HL-60 (cell line): ENCODE data around the gene PRRC1.

Experiments
- DNase-seq, 2 experiments: peaks; one replicate each; pipeline ENCODE4 v3.0.0-alpha.2; 2010 to 2020; ENCODE audit warnings: low read depth in 1 of 2, low spot score in 1 of 2
- H3K27ac ChIP-seq: fragments of 250-450 bp; sonication (Bioruptor Pico); replicated peaks from 2 replicates; pipeline ENCODE4 v1.5.1; 2020; ENCODE audit warnings: mild to moderate bottlenecking, moderate library complexity
- H3K27me3 ChIP-seq: fragments of 250-450 bp; sonication (Bioruptor Pico); 2 replicates; pipeline ENCODE4 v1.5.1; 2021; ENCODE audit warnings: mild to moderate bottlenecking, moderate library complexity; ENCODE audit not compliant: insufficient read depth, poor library complexity, severe bottlenecking
- H3K4me3 ChIP-seq: replicated peaks from 2 replicates; pipeline ENCODE4 v1.5.1; 2011; ENCODE audit warnings: mild to moderate bottlenecking, control low read depth, low read length; ENCODE audit not compliant: insufficient read depth
- GABPA ChIP-seq: IDR thresholded peaks from 2 replicates; pipeline ENCODE4 v1.6.1; 2012; ENCODE audit warnings: low read depth
- POLR2AphosphoS5 ChIP-seq: IDR thresholded peaks from 2 replicates; pipeline ENCODE4 v1.6.1; 2012; ENCODE audit warnings: low read depth
- SPI1 ChIP-seq: IDR thresholded peaks from 2 replicates; pipeline ENCODE4 v1.6.1; 2012; ENCODE audit warnings: low read depth, mild to moderate bottlenecking, borderline replicate concordance
- long read RNA-seq: library from polyadenylated mRNA; unstranded; transcript quantifications from one replicate; pipeline ENCODE4 v2.0.0, GENCODE V29; 2020
- TF ChIP-seq, protein P1 (sequence below): IDR thresholded peaks from 2 replicates; pipeline ENCODE4 v1.6.1; 2012; ENCODE audit warnings: low read depth; ENCODE audit not compliant: insufficient replicate concordance
- TF ChIP-seq, protein P2 (sequence below): IDR thresholded peaks from one replicate; pipeline ENCODE4 v1.5.1; 2011; ENCODE audit warnings: low read length, control low read depth, inconsistent platforms; ENCODE audit not compliant: insufficient read depth

PRRC1 gene
- long read RNA-seq, full-length matches to known transcripts, result 29 of 49 reads
- long read RNA-seq, partial matches to known transcripts, result 20 of 49 reads
- long read RNA-seq, other reads (novel, unspliced or antisense), result 0 of 49 reads

- TF ChIP-seq POLR2AphosphoS5 (no peak; the same call in 1 of the 2 replicates), SPI1 (no peak), GABPA (no peak)
- TF ChIP-seq, protein P1, sequence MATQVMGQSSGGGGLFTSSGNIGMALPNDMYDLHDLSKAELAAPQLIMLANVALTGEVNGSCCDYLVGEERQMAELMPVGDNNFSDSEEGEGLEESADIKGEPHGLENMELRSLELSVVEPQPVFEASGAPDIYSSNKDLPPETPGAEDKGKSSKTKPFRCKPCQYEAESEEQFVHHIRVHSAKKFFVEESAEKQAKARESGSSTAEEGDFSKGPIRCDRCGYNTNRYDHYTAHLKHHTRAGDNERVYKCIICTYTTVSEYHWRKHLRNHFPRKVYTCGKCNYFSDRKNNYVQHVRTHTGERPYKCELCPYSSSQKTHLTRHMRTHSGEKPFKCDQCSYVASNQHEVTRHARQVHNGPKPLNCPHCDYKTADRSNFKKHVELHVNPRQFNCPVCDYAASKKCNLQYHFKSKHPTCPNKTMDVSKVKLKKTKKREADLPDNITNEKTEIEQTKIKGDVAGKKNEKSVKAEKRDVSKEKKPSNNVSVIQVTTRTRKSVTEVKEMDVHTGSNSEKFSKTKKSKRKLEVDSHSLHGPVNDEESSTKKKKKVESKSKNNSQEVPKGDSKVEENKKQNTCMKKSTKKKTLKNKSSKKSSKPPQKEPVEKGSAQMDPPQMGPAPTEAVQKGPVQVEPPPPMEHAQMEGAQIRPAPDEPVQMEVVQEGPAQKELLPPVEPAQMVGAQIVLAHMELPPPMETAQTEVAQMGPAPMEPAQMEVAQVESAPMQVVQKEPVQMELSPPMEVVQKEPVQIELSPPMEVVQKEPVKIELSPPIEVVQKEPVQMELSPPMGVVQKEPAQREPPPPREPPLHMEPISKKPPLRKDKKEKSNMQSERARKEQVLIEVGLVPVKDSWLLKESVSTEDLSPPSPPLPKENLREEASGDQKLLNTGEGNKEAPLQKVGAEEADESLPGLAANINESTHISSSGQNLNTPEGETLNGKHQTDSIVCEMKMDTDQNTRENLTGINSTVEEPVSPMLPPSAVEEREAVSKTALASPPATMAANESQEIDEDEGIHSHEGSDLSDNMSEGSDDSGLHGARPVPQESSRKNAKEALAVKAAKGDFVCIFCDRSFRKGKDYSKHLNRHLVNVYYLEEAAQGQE, result no peak
- TF ChIP-seq, protein P2, sequence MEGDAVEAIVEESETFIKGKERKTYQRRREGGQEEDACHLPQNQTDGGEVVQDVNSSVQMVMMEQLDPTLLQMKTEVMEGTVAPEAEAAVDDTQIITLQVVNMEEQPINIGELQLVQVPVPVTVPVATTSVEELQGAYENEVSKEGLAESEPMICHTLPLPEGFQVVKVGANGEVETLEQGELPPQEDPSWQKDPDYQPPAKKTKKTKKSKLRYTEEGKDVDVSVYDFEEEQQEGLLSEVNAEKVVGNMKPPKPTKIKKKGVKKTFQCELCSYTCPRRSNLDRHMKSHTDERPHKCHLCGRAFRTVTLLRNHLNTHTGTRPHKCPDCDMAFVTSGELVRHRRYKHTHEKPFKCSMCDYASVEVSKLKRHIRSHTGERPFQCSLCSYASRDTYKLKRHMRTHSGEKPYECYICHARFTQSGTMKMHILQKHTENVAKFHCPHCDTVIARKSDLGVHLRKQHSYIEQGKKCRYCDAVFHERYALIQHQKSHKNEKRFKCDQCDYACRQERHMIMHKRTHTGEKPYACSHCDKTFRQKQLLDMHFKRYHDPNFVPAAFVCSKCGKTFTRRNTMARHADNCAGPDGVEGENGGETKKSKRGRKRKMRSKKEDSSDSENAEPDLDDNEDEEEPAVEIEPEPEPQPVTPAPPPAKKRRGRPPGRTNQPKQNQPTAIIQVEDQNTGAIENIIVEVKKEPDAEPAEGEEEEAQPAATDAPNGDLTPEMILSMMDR, result no peak
- Histone ChIP-seq H3K4me3 (peak within 1 kb of the TSS; percentile 65), H3K27ac (peak within 1 kb of the TSS; percentile 83), H3K27me3 (no peaks in the 10 kb centered on the region)
- DNase-seq, result peak; percentile 38 to 58
Measured at GRCh38 chr5:127517480-127518318, at the start of gene PRRC1. PRRC1 (plus strand) TSS chr5:127517640; CDS start chr5:127523480, 5,840 bp downstream.

DNA sequence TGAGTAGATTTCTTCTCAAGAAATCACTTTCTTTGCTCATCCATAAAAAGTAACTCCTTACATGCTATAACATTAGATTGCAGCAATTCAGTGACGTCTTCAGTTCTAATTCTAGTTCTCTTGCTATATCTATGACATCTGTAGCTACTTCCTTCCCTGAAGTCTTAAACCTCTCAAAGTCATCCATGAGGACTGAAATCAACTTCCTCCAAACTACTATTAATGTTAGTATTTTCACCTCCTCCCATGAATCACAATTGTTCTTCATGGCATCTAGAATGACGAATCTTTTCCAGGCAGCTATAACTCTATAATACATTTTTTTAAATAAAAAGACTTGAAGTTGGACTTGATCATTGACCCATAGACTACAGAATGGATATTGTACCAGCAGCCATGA lies 46.2 kb upstream of the PRRC1 start:
- Histone ChIP-seq H3K27ac (no peak overlapping the region), H3K4me3 (no peak overlapping the region), H3K27me3 (no peaks in the 10 kb centered on the region)
- DNase-seq, result no peak
- TF ChIP-seq, protein P1, result no peak
- TF ChIP-seq POLR2AphosphoS5 (no peak), SPI1 (no peak), GABPA (no peak)
- TF ChIP-seq, protein P2, result no peak

DNA sequence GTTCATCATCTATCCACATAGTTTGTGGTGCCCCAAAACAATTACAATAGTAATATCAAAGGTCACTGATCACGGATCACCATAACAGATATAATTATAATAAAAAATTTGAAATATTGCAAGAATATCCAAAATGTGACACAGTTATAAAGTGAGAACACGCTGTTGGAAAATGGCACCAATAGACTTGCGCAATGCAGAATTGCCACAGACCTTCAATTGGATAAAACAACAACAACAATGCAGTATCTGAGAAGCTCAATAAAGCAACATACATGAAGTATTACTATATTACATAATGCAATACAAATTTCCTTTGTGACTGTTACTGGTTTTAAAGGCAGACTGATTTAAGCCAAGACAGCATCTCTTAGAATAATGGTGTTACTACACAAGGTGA lies 44.7 kb upstream of the PRRC1 start:
- Histone ChIP-seq H3K27me3 (no peaks in the 10 kb centered on the region), H3K27ac (no peak overlapping the region), H3K4me3 (no peak overlapping the region)
- TF ChIP-seq GABPA (no peak), SPI1 (no peak), POLR2AphosphoS5 (no peak)
- TF ChIP-seq, protein P1, result no peak
- TF ChIP-seq, protein P2, result no peak
- DNase-seq, result no peak
